WERI-Rb-1 (cell line): Measurements from ENCODE around the gene BSND.

Experiments
- DNase-seq: peaks from one replicate; pipeline ENCODE4 v3.0.0-alpha.2; 2020
- H3K27ac ChIP-seq: fragments of 250-450 bp; sonication (Bioruptor Pico); 2 replicates; pipeline ENCODE4 v1.5.1; 2020; ENCODE audit warnings: mild to moderate bottlenecking, moderate library complexity
- H3K27me3 ChIP-seq: fragments of 250-450 bp; sonication (Bioruptor Pico); 2 replicates; pipeline ENCODE4 v1.5.1; 2021; ENCODE audit warnings: mild to moderate bottlenecking, low read depth, moderate library complexity; ENCODE audit not compliant: insufficient read depth, severe bottlenecking
- H3K36me3 ChIP-seq: fragments of 250-450 bp; sonication (Bioruptor Pico); 2 replicates; pipeline ENCODE4 v1.5.1; 2020; ENCODE audit warnings: mild to moderate bottlenecking, moderate library complexity
- H3K4me3 ChIP-seq: 2 replicates; pipeline ENCODE4 v1.5.1; 2011; ENCODE audit warnings: low read depth, mild to moderate bottlenecking, control low read depth, low read length
- H3K9me3 ChIP-seq: fragments of 250-450 bp; sonication (Bioruptor Pico); 2 replicates; pipeline ENCODE4 v1.5.1; 2021; ENCODE audit warnings: mild to moderate bottlenecking, moderate library complexity; ENCODE audit not compliant: severe bottlenecking
- CTCF ChIP-seq: IDR thresholded peaks from 2 replicates; pipeline ENCODE4 v1.5.1; 2011; ENCODE audit warnings: low read depth, mild to moderate bottlenecking, control low read depth, inconsistent platforms, low read length

The BSND gene

GRCh38 chr1:54952950-54953718 is 45.6 kb upstream of the BSND start:
- no peak for TF ChIP-seq CTCF
- Histone ChIP-seq H3K27me3 (no peaks in the 10 kb centered on the region), H3K27ac (no peak overlapping the region), H3K4me3 (no peak overlapping the region), H3K9me3 (peaks cover 4% of the 10 kb centered on the region), H3K36me3 (no peaks in the 10 kb centered on the region)
- no peak for DNase-seq

- no peak for TF ChIP-seq CTCF
- Histone ChIP-seq H3K27me3 (no peaks in the 10 kb centered on the region), H3K9me3 (peaks cover 4% of the 10 kb centered on the region), H3K27ac (no peak overlapping the region), H3K4me3 (no peak overlapping the region), H3K36me3 (no peaks in the 10 kb centered on the region)
- DNase-seq = no peak
Observed at GRCh38 chr1:54953846-54954245, 44.9 kb upstream of the BSND start.

- Histone ChIP-seq H3K27ac (no peak overlapping the region), H3K27me3 (no peaks in the 10 kb centered on the region), H3K36me3 (no peaks in the 10 kb centered on the region), H3K4me3 (no peak overlapping the region), H3K9me3 (peaks cover 4% of the 10 kb centered on the region)
- DNase-seq = no peak
- TF ChIP-seq CTCF = no peak
Observed at GRCh38 chr1:54955359-54955758, 43.4 kb upstream of the BSND start.

- DNase-seq = no peak
- TF ChIP-seq CTCF = no peak
- Histone ChIP-seq H3K27me3 (no peaks in the 10 kb centered on the region), H3K27ac (no peak overlapping the region), H3K9me3 (peaks cover 4% of the 10 kb centered on the region), H3K4me3 (no peak overlapping the region), H3K36me3 (no peaks in the 10 kb centered on the region)
Observed at GRCh38 chr1:54956726-54957125, 42.0 kb upstream of the BSND start.

GRCh38 chr1:54959241-54959640 is 39.5 kb upstream of the BSND start:
- no peaks in the 10 kb centered on the region for H3K36me3 ChIP-seq

More at GRCh38 chr1:54959241-54959640, 39.5 kb upstream of the BSND start:
- DNase-seq = no peak
- Histone ChIP-seq H3K27me3 (no peaks in the 10 kb centered on the region), H3K9me3 (peaks cover 4% of the 10 kb centered on the region), H3K4me3 (no peak overlapping the region), H3K27ac (no peak overlapping the region)
- TF ChIP-seq CTCF = no peak
